DMS79 treated with DMSO at 0.1 percent for 48 hours (cell line): ENCODE data around the gene DISC1.

Experiments
- DNase-seq: peaks from one replicate; lab custom pipeline; 2025; lab: John Stamatoyannopoulos, UW

The DISC1 gene

GRCh38 chr1:231818337-231818736 is 191.7 kb downstream of the DISC1 start:
- no peak for DNase-seq

DNA sequence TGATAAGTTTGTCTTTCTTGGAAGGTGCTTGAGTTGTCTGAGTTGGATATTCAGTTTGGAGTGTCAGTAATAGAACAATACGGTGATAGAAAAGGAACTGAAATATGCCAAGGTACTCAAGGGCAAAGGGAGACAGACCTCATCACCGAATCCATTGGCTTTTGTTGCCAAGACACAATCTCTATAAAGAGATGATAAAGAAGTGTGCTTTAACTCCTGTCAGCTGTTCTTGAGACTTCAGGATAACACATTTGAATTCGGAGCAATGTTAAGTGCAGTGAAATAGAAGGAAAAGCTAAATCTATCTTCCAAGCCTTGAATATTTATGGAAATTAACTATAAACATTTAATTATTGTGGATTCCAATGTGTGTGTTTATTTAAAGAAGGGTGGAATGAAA is 194.7 kb downstream of the DISC1 start:
- DNase-seq = no peak

- DNase-seq = no peak
Observed at GRCh38 chr1:231822041-231822440, 195.5 kb downstream of the DISC1 start.

DNA sequence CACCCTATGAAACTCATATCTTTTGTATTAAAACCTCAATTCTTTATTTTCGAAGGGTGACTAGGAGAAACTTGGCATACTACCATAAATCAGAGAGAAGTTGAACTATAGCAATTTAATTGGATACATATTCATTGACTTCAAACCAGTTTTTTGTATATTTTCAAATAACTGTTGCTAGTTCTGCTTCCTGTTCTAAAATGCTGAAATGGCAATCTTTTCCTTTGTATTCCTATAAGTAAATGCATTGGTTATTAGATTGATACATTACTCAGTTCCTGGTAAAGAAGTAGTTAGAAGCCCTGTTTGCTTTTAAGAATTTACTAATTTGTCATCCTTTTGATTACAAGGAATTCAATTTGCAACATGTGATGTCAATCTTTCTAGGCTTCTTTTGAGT is 200.0 kb downstream of the DISC1 start:
- no peak for DNase-seq

GRCh38 chr1:231827337-231828105 is 200.9 kb downstream of the DISC1 start:
- DNase-seq = no peak

DNA sequence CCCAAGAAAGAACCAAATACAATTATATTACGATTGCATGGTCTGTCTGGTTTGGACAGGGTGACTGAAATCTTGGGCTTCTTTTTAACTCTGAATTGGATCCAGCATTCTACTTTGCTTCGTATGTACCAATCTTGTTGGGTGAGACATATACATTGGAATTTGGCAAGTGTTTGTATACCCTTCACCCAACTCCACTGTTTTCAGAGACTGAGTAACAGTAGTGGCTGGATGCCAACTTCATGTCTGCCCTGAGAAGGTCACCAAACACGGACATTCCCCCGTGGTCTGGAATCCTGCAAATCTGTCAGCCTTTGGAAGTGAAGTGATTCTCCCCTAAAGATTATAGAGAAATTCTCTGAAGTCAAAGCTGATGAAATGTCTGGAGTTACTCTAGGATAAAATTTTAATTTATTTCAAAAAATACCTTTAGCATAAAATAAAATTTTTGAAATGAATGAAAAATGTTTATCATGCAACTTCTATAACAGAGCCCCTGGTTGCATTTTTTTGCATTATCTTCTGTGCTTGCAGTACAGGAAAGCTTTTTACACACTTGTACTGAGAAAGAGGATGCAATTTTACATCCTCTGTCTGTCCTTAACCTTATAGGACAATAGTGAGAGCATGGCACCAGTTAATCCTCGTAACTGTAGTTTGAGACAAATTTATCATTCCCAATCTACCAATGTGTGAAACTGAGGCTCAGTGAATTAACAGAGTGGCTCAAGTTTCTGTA is 201.8 kb downstream of the DISC1 start:
- DNase-seq = no peak

- DNase-seq = no peak
Observed at GRCh38 chr1:231829332-231829731, 202.7 kb downstream of the DISC1 start.

GRCh38 chr1:231836227-231836893 is 209.8 kb downstream of the DISC1 start:
- DNase-seq = no peak

DNA sequence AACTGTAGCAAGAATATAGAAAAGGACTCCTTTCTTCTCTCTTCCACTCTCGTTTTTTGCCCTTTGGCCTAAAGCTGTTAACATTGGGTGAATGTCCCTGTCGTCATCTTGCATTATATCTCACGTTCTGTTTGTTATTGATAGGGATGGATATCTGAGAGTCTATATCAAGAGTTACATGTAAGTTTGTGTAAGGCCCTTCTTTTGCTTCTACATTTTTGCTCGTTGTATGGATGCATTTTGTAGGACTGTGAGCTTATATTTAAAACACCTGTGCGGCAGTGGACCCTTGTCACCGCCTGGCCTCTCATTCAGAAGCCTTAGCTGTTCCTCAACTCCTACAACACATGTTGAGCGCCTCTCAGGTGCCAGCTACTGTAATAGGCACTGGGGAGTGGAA is 211.9 kb downstream of the DISC1 start:
- DNase-seq = no peak

DNA sequence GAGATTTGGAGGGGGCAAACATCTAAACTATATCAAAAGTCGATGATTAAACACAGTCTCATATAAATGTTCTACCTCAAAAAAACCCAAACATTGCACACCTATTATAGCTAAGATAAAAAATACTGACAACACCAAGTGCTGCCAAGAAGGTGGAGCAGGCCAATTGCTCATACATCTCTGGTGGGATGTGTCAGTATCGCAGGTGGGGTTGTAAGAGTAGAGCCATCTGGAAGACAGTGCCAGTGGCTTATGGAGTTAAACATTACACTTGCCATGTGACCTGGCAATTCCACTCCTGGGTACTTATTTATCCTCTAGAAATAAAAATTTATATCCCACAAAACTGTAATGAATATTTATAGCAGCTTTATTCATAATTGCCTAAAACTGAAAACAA is 213.4 kb downstream of the DISC1 start:
- no peak for DNase-seq

DNA sequence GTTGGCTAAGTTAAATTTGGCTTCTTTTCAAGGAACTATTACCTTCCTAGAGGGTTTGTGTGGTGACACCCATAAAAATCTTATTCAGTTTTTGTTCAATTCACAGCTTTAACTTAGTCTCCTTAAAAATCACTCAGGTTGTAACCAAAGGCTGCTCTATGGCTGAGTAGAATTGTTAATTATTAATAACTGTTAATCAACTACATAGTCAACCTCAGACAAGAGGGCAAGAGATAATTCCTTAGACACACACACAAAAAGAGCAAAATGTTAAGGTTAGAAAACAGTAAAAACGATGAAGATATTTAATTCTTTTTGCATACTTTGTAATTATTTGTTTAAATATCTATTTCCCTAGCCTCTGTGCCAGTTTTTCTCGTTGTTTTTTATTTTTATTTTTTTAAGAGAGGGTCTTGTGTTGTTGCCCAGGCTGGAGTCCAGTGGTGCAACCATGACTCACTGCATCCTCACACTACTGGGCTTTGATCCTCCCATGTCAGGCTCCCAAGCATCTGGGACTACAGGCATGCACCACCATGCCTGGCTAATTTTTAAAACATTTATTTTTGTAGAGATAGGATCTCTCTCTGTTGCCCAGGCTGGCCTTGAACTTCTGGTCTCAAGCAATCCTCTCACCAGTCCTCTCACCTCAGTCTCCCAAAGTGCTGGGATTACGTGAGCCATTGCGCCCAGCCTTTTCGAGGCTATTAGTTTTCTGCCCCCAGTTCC is 215.2 kb downstream of the DISC1 start:
- DNase-seq = no peak

DNA sequence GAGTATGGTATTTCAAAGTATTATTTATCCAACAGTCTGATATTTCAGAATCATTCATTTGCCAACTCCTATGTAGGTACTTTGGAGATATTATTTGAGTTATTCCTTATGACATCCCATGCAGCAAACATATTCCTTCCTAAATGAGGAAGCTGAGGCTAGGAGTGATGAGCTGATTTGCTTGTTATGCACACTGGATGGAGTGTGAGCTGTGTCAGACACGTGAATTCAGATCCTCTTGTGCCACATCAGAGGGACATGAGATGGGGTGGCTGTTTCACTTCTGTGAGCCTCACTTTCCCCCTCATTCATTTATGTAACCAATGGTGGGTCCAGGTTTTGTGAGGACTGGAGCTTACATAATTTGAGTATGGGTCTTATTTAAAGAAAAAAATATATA is 215.9 kb downstream of the DISC1 start:
- no peak for DNase-seq

DNA sequence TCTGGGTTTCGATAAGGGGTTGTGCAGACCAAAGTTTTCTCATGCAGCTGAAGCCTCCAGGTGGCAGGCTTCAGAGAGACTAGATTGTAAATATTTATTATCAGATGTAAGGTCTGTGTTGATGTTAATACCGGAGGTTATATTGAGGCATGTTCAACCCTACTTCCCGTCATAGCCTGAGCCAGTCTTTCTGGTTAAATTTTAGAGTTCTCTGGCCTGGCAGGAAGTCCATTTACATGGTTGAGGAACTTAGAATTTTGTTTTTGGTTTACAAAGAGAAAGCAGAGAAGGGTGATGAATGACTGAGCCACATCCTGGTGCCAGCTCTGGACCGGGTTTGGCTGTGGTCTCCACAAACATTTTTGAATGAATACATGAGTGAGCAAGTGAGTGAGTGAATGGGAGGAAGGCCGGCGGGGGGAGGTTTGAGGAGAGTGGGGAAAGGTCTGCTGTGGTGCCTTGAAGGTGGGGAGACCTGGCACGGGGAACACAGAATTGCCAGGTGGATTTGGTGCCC is 218.5 kb downstream of the DISC1 start:
- no peak for DNase-seq

GRCh38 chr1:231847612-231848397 is 221.2 kb downstream of the DISC1 start:
- DNase-seq = no peak

DNA sequence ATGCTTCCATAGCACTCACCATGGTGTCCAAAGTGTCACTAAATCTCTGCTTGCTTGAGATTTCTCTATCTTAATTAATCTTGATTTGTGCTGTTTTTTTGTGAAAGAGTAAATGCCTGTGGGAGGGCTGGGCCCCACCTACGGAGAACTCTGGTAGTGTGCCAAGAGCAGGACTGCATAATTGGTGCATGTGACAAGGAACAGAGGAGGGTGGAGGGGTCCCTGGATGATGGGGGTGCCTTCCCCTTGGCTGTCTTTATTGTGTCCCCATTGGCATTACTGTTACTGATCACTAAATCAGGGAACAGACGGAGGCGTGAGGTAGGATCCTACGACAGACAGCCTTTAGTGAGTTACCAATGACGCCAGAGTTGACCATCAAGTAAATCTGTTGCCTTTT is 223.4 kb downstream of the DISC1 start:
- DNase-seq = no peak

DNA sequence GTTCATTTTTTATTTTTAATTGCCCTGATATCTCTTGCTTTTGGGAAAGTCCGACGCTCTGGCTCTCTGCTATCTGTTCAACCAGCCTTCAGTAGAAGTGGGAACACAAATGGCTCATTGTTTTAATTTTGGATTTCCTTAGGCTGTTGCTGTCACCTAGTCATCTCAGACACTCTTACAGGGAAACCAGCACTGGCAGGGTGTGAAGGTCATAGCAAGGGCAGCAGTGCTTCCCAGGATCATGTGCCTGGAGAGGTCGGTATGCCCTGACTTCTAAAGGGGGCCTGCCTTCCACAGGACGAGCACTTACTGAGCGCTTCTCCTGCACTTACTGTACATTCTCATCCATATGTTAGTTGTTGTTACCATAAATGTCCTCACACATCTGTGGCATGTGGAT is 224.2 kb downstream of the DISC1 start:
- no peak for DNase-seq

DNA sequence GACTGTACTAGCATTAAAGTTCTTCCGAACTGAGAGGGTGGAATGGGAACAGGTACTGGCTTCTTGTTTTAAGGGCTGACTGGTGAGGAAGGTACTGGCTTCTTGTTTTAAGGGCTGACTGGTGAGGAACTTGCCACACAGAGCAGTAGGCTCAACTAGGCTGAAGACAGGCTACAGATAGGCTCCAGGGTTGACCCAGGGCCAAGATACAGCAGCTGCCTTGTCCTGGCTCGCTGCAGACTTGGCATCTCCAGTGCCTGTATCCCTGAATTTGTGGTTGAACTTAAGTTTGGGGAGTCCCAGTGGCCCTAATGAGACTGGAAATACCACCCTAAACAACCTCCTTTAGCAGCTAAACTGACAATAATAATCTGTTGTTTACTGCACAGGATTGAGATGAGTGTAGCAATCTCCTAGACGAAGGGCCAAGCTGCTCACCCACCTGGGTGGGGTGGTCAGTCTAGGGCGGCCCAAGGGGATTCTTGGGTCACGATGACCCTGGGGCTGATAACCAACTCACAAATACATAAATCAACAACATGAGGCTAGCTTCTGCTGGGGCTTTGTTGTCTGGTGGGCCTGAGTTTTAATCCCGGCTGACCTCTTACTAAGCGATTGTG is 227.1 kb downstream of the DISC1 start:
- DNase-seq = no peak

- no peak for DNase-seq
Observed at GRCh38 chr1:231855361-231855760, 228.8 kb downstream of the DISC1 start.

DNA sequence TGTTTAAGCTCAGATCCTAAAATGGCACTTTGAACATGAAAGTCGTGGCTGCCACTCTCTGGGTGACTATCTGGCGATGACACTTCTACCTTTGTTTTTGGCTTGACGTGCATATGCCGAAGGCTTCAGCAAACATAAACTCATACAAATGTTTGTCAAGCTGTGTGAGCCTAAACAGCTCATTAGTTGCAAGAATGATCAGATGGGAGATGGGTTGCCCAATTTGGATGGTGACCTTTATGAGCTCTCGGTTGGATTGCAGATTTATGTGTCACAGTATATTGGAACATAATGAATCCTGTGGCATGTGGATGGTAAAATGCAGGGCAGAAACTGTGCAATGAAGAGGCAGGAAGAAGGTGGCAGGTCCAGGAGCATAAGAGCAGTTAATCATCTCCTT is 229.3 kb downstream of the DISC1 start:
- no peak for DNase-seq

- DNase-seq = no peak
Observed at GRCh38 chr1:231856426-231856825, 229.8 kb downstream of the DISC1 start.

GRCh38 chr1:231856894-231857293 is 230.3 kb downstream of the DISC1 start:
- DNase-seq = no peak
